Caki2 (cell line): ENCODE results near the gene DLEC1. TPM values are rescaled to one million over a fixed set of nuclear protein-coding genes. Genes with fewer than 3 reads are reported as not detected.

Source experiments
- total RNA-seq: library from RNA; depleted of rRNA; stranded (reverse); fragments of >200 nt; shearing (Covaris generic); gene quantifications from 2 replicates; pipeline ENCODE4 v1.2.3, GENCODE V29; 2014; ENCODE audit warnings: low replicate concordance; rRNA removed

DLEC1 gene
- total RNA-seq, 1 experiment from 2014 or later, result not detected

Other genes with a start within 250 kb of the DLEC1 start
- gene CTDSPL, start 177.3 kb upstream of the DLEC1 start, total RNA-seq, result 36.4 and 40.8 TPM in 2 replicates
- gene VILL, start 48.4 kb upstream of the DLEC1 start, total RNA-seq, result 0.84 and 1.2 TPM in 2 replicates
- gene PLCD1, start 9.6 kb upstream of the DLEC1 start, total RNA-seq, result 1.7 and 9.1 TPM in 2 replicates
- gene ACAA1, start 97.9 kb downstream of the DLEC1 start, total RNA-seq, result 41.3 and 44.5 TPM in 2 replicates
- gene MYD88, start 99.5 kb downstream of the DLEC1 start, total RNA-seq, result 2.9 and 9.8 TPM in 2 replicates
- 14.7 and 17.3 TPM in 2 replicates for gene OXSR1, start 126.3 kb downstream of the DLEC1 start, total RNA-seq
- not detected in 2 replicates for gene SLC22A13, start 226.6 kb downstream of the DLEC1 start, total RNA-seq
- not detected in 2 replicates for gene SLC22A14, start 243.1 kb downstream of the DLEC1 start, total RNA-seq